Measurements from ENCODE around the gene PUSL1.

Gene PUSL1

GRCh38 chr1:1351511-1352427 is 43.4 kb downstream of the PUSL1 start:
- in situ Hi-C loops (cut with MboI; ENCODE audit: low sequenced_read_pairs) = no loop called here

- in situ Hi-C loops (cut with MboI; ENCODE audit: low sequenced_read_pairs) = no loop called here
Observed at GRCh38 chr1:1352786-1353388, 44.5 kb downstream of the PUSL1 start.

- in situ Hi-C loops (cut with MboI; ENCODE audit: low sequenced_read_pairs) = no loop called here
Observed at GRCh38 chr1:1353389-1354151, 45.2 kb downstream of the PUSL1 start.

- in situ Hi-C loops (cut with MboI; ENCODE audit: low sequenced_read_pairs) = no loop called here
Observed at GRCh38 chr1:1354271-1355247, 46.2 kb downstream of the PUSL1 start.

GRCh38 chr1:1355416-1355815 is 47.0 kb downstream of the PUSL1 start:
- in situ Hi-C loops (cut with MboI; ENCODE audit: low sequenced_read_pairs) = no loop called here

GRCh38 chr1:1356166-1356795 is 47.9 kb downstream of the PUSL1 start:
- in situ Hi-C loops (cut with MboI; ENCODE audit: low sequenced_read_pairs) = no loop called here

- in situ Hi-C loops (cut with MboI; ENCODE audit: low sequenced_read_pairs) = no loop called here
Observed at GRCh38 chr1:1356796-1357401, 48.5 kb downstream of the PUSL1 start.

GRCh38 chr1:1357871-1358432 is 49.6 kb downstream of the PUSL1 start:
- in situ Hi-C loops (cut with MboI; ENCODE audit: low sequenced_read_pairs) = no loop called here

- in situ Hi-C loops (cut with MboI; ENCODE audit: low sequenced_read_pairs) = no loop called here
Observed at GRCh38 chr1:1358433-1359271, 50.3 kb downstream of the PUSL1 start, which contains the start of gene MXRA8. Gene MXRA8 (minus strand): TSS chr1:1358555. CDS start chr1:1358504, 51 bp downstream.

GRCh38 chr1:1359308-1359663 is 50.9 kb downstream of the PUSL1 start:
- in situ Hi-C loops (cut with MboI; ENCODE audit: low sequenced_read_pairs) = no loop called here

- in situ Hi-C loops (cut with MboI; ENCODE audit: low sequenced_read_pairs) = no loop called here
Observed at GRCh38 chr1:1359664-1360468, 51.5 kb downstream of the PUSL1 start.

- in situ Hi-C loops (cut with MboI; ENCODE audit: low sequenced_read_pairs) = no loop called here
Observed at GRCh38 chr1:1360506-1361169, 52.2 kb downstream of the PUSL1 start.
